GM06990 (cell line): Measurements from ENCODE around the gene CAMK2B.
A peak's percentile ranks its signal among the peaks of the same experiment; 100 is the strongest.

Source experiments
- DNase-seq: peaks from one replicate; pipeline ENCODE4 v3.0.0-alpha.2; 2011; ENCODE audit not compliant: insufficient read length; ENCODE audit errors: extremely low read depth
- H3K27me3 ChIP-seq: replicated peaks from 2 replicates; pipeline ENCODE4 v1.6.0; 2011; ENCODE audit warnings: low read length; ENCODE audit not compliant: control insufficient read depth, insufficient read depth
- H3K36me3 ChIP-seq: 2 replicates; pipeline ENCODE4 v1.5.1; 2011; ENCODE audit warnings: low read length; ENCODE audit not compliant: control insufficient read depth, insufficient read depth
- H3K4me3 ChIP-seq: replicated peaks from 2 replicates; pipeline ENCODE4 v1.5.1; 2011; ENCODE audit warnings: low read depth, mild to moderate bottlenecking, control low read depth, low read length
- CTCF ChIP-seq: IDR thresholded peaks from 2 replicates; pipeline ENCODE4 v1.5.1; 2011; ENCODE audit warnings: low read length, control low read depth, mild to moderate bottlenecking, inconsistent platforms; ENCODE audit not compliant: insufficient read depth, poor library complexity, severe bottlenecking

Gene CAMK2B

GRCh38 chr7:44242091-44242490 lies 83.3 kb downstream of the CAMK2B start:
- Histone ChIP-seq H3K36me3 (no peaks in the 10 kb centered on the region), H3K27me3 (no peaks in the 10 kb centered on the region; the same call in 1 of the 2 replicates), H3K4me3 (no peak overlapping the region)
- TF ChIP-seq CTCF, result no peak
- no peak for DNase-seq

- peak; percentile 69 for DNase-seq
- no peaks in the 10 kb centered on the region for H3K36me3 ChIP-seq
- TF ChIP-seq CTCF, result peak; percentile 84
- peak overlapping the region; percentile 43 for H3K4me3 ChIP-seq
- no peaks in the 10 kb centered on the region; the same call in 1 of the 2 replicates for H3K27me3 ChIP-seq
Observed at GRCh38 chr7:44240983-44241510, 84.3 kb downstream of the CAMK2B start.

GRCh38 chr7:44240376-44240775 lies 85.0 kb downstream of the CAMK2B start:
- Histone ChIP-seq H3K4me3 (no peak overlapping the region), H3K36me3 (no peaks in the 10 kb centered on the region)

GRCh38 chr7:44239361-44239760 lies 86.0 kb downstream of the CAMK2B start:
- no peak for DNase-seq
- Histone ChIP-seq H3K27me3 (no peaks in the 10 kb centered on the region; the same call in 1 of the 2 replicates), H3K36me3 (no peaks in the 10 kb centered on the region), H3K4me3 (no peak overlapping the region)
- TF ChIP-seq CTCF, result no peak

More at GRCh38 chr7:44240376-44240775, 85.0 kb downstream of the CAMK2B start:
- no peak for DNase-seq
- no peak for TF ChIP-seq CTCF
- no peaks in the 10 kb centered on the region; the same call in 1 of the 2 replicates for H3K27me3 ChIP-seq

GRCh38 chr7:44238116-44238695 lies 87.2 kb downstream of the CAMK2B start:
- no peak for DNase-seq
- no peak overlapping the region for H3K4me3 ChIP-seq
- H3K27me3 ChIP-seq, result no peaks in the 10 kb centered on the region; the same call in 1 of the 2 replicates
- TF ChIP-seq CTCF, result no peak
- H3K36me3 ChIP-seq, result no peaks in the 10 kb centered on the region
